Measurements from ENCODE around the gene TMED8. TPM values are rescaled to one million over a fixed set of nuclear protein-coding genes. Genes with fewer than 3 reads are reported as not detected.
"Not testable (repeated sequence)": the region's sequence is repeated elsewhere in the genome, so short reads cannot be mapped to it uniquely, and the experiment has no call there.

The TMED8 gene
- total RNA-seq, 2 donors from 2014 or later: 6.9 to 7.5 TPM

- 50 to 100% methylated on average over 2 of the region's 2 CpGs for whole genome bisulfite sequencing, 2 donors
- TF ChIP-seq POLR2A (IDR thresholded peaks at IDR 0.05): no peak
- Histone ChIP-seq H3K27ac (no peak overlapping the region), H3K9me3 (peaks cover 0 to 4% (median 0%) of the 10 kb centered on the region in 3 donors), H3K27me3 (no peaks in the 10 kb centered on the region), H3K36me3 (replicated peaks in 1 of 2; ENCODE audit: insufficient read depth in 1 of 2, low read depth in 2 of 2) (peaks cover 0 to 19% of the 10 kb centered on the region in 2 donors), H3K4me1 (no peaks in the 10 kb centered on the region), H3K4me3 (no peak overlapping the region)
- ATAC-seq (no peak), DNase-seq (no peak)
- intact Hi-C loops (cut with DNase I): no loop called here
These were observed 44.3 kb upstream of the TMED8 start for GRCh38 chr14:77421201-77421600.

- no peak for ATAC-seq
- Histone ChIP-seq H3K9me3 (peaks cover 0 to 4% (median 0%) of the 10 kb centered on the region in 3 donors), H3K36me3 (replicated peaks in 1 of 2; ENCODE audit: insufficient read depth in 1 of 2, low read depth in 2 of 2) (no peaks in the 10 kb centered on the region), H3K4me1 (no peaks in the 10 kb centered on the region), H3K4me3 (no peak overlapping the region), H3K27me3 (no peaks in the 10 kb centered on the region), H3K27ac (no peak overlapping the region)
- intact Hi-C loops (cut with DNase I): no loop called here
- TF ChIP-seq POLR2A (IDR thresholded peaks at IDR 0.05): no peak
- TF ChIP-seq, protein P1, sequence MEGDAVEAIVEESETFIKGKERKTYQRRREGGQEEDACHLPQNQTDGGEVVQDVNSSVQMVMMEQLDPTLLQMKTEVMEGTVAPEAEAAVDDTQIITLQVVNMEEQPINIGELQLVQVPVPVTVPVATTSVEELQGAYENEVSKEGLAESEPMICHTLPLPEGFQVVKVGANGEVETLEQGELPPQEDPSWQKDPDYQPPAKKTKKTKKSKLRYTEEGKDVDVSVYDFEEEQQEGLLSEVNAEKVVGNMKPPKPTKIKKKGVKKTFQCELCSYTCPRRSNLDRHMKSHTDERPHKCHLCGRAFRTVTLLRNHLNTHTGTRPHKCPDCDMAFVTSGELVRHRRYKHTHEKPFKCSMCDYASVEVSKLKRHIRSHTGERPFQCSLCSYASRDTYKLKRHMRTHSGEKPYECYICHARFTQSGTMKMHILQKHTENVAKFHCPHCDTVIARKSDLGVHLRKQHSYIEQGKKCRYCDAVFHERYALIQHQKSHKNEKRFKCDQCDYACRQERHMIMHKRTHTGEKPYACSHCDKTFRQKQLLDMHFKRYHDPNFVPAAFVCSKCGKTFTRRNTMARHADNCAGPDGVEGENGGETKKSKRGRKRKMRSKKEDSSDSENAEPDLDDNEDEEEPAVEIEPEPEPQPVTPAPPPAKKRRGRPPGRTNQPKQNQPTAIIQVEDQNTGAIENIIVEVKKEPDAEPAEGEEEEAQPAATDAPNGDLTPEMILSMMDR (IDR thresholded peaks at IDR 0.05): no peak
- DNase-seq: no peak
- WGBS, 2 donors: 89 to 90% methylated on average over 8 of the region's 8 CpGs
These were observed 39.9 kb upstream of the TMED8 start for GRCh38 chr14:77416836-77417235.

DNA sequence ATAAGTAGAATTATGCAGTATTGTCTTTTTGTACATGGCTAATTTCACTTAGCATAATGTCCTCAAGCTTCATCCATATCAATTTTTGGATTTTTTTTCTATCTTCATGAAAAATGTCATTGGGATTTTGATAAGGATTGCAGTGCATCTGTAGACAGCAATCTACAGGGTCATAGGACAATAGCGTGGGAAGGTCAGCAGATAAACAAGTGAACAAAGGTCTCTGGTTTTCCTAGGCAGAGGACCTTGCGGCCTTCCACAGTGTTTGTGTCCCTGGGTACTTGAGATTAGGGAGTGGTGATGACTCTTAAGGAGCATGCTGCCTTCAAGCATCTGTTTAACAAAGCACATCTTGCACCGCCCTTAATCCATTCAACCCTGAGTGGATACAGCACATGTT, 39.2 kb upstream of the TMED8 start:
- H3K4me3 ChIP-seq; intact Hi-C loops (cut with DNase I); H3K36me3 ChIP-seq (replicated peaks in 1 of 2; ENCODE audit: insufficient read depth in 1 of 2, low read depth in 2 of 2); ATAC-seq; H3K27ac ChIP-seq; H3K9me3 ChIP-seq; DNase-seq; H3K4me1 ChIP-seq; H3K27me3 ChIP-seq: not testable (repeated sequence)
- WGBS, 2 donors: 81 to 87% methylated on average over 2 to 3 of the region's 3 CpGs

DNA sequence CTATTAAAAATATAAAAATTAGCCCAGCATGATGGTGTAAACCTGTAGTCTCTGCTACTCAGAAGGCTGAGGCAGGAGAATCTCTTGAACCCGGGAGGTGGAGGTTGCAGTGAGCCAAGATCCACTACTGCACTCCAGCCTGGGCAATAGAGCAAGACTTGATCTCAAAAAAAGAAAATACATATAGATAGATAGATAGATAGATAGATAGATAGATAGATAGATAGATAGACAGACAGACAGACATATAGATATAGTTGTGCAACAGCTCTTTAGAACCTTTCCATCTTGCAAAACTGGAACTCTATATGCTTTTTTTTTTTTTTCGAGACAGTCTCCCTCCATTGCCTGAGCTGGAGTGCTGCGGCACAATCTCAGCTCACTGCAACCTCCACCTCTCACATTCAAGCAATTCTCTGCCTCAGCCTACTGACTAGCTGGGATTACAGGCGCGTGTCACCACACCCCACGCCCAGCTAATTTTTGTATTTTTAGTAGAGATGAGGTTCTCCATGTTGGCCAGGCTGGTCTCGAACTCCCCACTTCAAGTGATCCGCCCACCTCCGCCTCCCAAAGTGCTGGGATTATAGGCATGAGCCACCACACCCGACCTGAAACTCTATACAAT, 38.6 kb upstream of the TMED8 start:
- H3K4me3 ChIP-seq; H3K36me3 ChIP-seq (replicated peaks in 1 of 2; ENCODE audit: insufficient read depth in 1 of 2, low read depth in 2 of 2); ATAC-seq; intact Hi-C loops (cut with DNase I); H3K27me3 ChIP-seq; H3K4me1 ChIP-seq; DNase-seq; H3K9me3 ChIP-seq; H3K27ac ChIP-seq: not testable (repeated sequence)
- 87 to 88% methylated on average over 10 of the region's 10 CpGs for WGBS, 2 donors

DNA sequence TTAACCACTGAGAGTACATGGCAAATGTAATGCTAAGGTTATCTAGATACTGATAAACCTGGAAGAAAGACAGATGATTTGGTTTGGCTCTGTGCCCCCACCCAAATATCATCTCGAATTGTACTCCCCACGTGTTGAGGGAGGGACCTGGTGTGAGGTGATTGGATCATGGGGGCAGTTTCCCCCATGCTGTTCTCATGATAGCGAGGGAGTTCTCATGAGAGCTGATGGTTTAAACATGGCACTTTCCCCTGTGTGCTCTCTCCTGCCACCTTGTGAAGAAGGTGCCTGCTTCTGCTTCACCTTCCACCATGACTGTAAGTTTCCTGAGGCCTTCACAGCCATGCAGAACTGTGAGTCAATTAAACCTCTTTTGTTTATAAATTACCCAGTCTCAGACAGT, 32.2 kb upstream of the TMED8 start:
- TF ChIP-seq POLR2A (IDR thresholded peaks at IDR 0.05): no peak
- TF ChIP-seq, protein P1 (IDR thresholded peaks at IDR 0.05): no peak
- 47 to 52% methylated on average over 3 of the region's 3 CpGs for WGBS, 2 donors
- Histone ChIP-seq H3K9me3 (no peaks in the 10 kb centered on the region), H3K36me3 (replicated peaks in 1 of 2; ENCODE audit: insufficient read depth in 1 of 2, low read depth in 2 of 2) (no peaks in the 10 kb centered on the region), H3K4me3 (no peak overlapping the region), H3K27ac (no peak overlapping the region), H3K27me3 (no peaks in the 10 kb centered on the region), H3K4me1 (no peaks in the 10 kb centered on the region)
- DNase-seq: no peak
- intact Hi-C loops (cut with DNase I): no loop called here
- ATAC-seq: no peak

DNA sequence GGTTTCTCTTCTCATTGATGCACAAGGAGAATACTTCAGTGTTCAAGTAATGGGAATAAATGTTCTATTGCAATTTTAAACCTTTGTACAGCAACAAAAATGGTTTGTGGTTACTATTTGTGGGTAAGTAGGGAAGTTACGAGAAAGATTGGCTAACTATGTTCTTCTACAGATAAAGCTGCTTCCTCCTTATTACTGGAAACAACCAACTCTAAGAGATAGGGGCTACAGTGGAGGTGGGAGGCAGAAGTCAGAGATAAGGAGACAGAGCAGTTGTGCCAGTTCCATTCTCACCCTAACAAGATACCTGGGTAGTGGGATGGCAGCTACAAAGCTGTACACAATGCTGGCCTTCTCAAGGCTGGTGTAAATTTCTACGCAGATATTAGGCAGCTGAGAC, 30.3 kb upstream of the TMED8 start:
- Histone ChIP-seq H3K4me3 (no peak overlapping the region), H3K36me3 (replicated peaks in 1 of 2; ENCODE audit: insufficient read depth in 1 of 2, low read depth in 2 of 2) (no peaks in the 10 kb centered on the region), H3K27ac (no peak overlapping the region)

More for the DNA sequence above, 30.3 kb upstream of the TMED8 start:
- 80 to 83% methylated on average over 2 of the region's 2 CpGs for WGBS, 2 donors
- ATAC-seq (no peak), DNase-seq (no peak)
- no peaks in the 10 kb centered on the region for H3K9me3 ChIP-seq
- TF ChIP-seq, protein P1 (IDR thresholded peaks at IDR 0.05): no peak
- TF ChIP-seq POLR2A (IDR thresholded peaks at IDR 0.05): no peak
- H3K4me1 ChIP-seq: no peaks in the 10 kb centered on the region
- intact Hi-C loops (cut with DNase I): no loop called here
- H3K27me3 ChIP-seq: no peaks in the 10 kb centered on the region

All from body of pancreas (tissue), 4 donors.